Inflammatory macrophage treated with lipopolysaccharide for 1 hour (primary cell): ENCODE data around the gene HS6ST2.
A peak's percentile ranks its signal among the peaks of the same experiment; 100 is the strongest.
"Not testable (repeated sequence)": the region's sequence is repeated elsewhere in the genome, so short reads cannot be mapped to it uniquely, and the experiment has no call there.

Experiments used
- DNase-seq, 2 donors: peaks; one replicate each; pipeline ENCODE4 v3.0.0-alpha.2; 2020 to 2022

The HS6ST2 gene

GRCh38 chrX:132958091-132958703, at the start of gene HS6ST2:
HS6ST2 (minus strand) TSS chrX:132958629.
- DNase-seq, result no peak

GRCh38 chrX:133007458-133007857, 49.0 kb upstream of the HS6ST2 start:
- no peak for DNase-seq

- no peak for DNase-seq
Observed at GRCh38 chrX:133005616-133006015, 47.2 kb upstream of the HS6ST2 start.

- peak; percentile 0 for DNase-seq
Observed at GRCh38 chrX:133005042-133005441, 46.6 kb upstream of the HS6ST2 start.

GRCh38 chrX:132999209-132999608, 40.8 kb upstream of the HS6ST2 start:
- no peak for DNase-seq

- DNase-seq, result no peak
Observed at GRCh38 chrX:132990835-132991234, 32.4 kb upstream of the HS6ST2 start.

- DNase-seq, result no peak
Observed at GRCh38 chrX:132986556-132986955, 28.1 kb upstream of the HS6ST2 start.

- no peak for DNase-seq
Observed at GRCh38 chrX:132984058-132984650, 25.7 kb upstream of the HS6ST2 start.

GRCh38 chrX:132983496-132983895, 25.1 kb upstream of the HS6ST2 start:
- DNase-seq, result no peak

- not testable (repeated sequence) for DNase-seq
Observed at GRCh38 chrX:132980035-132980434, 21.6 kb upstream of the HS6ST2 start.

- no peak for DNase-seq
Observed at GRCh38 chrX:132968296-132968949, 10.0 kb upstream of the HS6ST2 start.

- no peak for DNase-seq
Observed at GRCh38 chrX:132967049-132967448, 8.6 kb upstream of the HS6ST2 start.

GRCh38 chrX:132965461-132965860, 7.0 kb upstream of the HS6ST2 start:
- DNase-seq, result no peak

GRCh38 chrX:132961511-132961910, 3.1 kb upstream of the HS6ST2 start:
- DNase-seq, result no peak

GRCh38 chrX:132957211-132958090, 978 bp downstream of the HS6ST2 start:
- no peak for DNase-seq

GRCh38 chrX:132956421-132957210, 1.8 kb downstream of the HS6ST2 start:
- DNase-seq, result no peak

GRCh38 chrX:132955690-132956089, 2.7 kb downstream of the HS6ST2 start:
- no peak for DNase-seq

GRCh38 chrX:132954323-132954722, 4.1 kb downstream of the HS6ST2 start:
- DNase-seq, result no peak

GRCh38 chrX:132953354-132953753, 5.1 kb downstream of the HS6ST2 start:
- no peak for DNase-seq

GRCh38 chrX:132948648-132949260, 9.7 kb downstream of the HS6ST2 start:
- DNase-seq, result peak in 1 of 2 donors; percentile 1

GRCh38 chrX:132945055-132945599, 13.3 kb downstream of the HS6ST2 start:
- not testable (repeated sequence) for DNase-seq
